Measurements from ENCODE around the gene PTPN4. TPM values are rescaled to one million over a fixed set of nuclear protein-coding genes. Genes with fewer than 3 reads are reported as not detected.

Gene PTPN4
- total RNA-seq, 1 donor from 2014 or later, result 22.1 TPM

DNA sequence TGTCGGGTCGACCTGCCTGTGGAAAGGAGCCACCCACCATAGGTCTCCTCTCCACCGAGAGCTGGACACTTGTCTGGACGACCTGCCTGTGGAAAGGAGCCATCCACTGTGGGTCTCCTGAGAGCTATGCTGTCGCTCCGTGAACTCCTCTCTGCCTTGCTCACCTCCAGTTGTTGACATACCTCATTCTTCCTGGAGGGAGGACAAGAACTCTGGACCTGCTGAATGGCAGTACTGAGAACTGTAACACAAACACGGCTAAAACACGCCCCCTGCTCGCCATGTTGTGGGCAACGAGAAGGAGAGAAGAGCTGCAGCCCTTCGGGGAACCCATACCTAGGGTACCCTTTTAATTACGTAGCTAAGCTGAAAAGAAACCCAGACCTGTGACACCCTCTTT, 77.6 kb downstream of the PTPN4 start:
- no peaks in the 10 kb centered on the region for H3K9me3 Mint-ChIP-seq
- H3K27me3 Mint-ChIP-seq (ENCODE audit: low read depth), result no peaks in the 10 kb centered on the region
- peaks cover 5% of the 10 kb centered on the region for H3K36me3 Mint-ChIP-seq (ENCODE audit: low read depth)
- no peak for DNase-seq (ENCODE audit: low spot score)
- no peak overlapping the region for H3K27ac Mint-ChIP-seq
- no peak overlapping the region for H3K4me3 Mint-ChIP-seq (ENCODE audit: low read depth)
- intact Hi-C loops (cut with micrococcal nuclease), result no loop called here
- H3K4me1 Mint-ChIP-seq (ENCODE audit: low read depth), result peaks cover 24% of the 10 kb centered on the region

DNA sequence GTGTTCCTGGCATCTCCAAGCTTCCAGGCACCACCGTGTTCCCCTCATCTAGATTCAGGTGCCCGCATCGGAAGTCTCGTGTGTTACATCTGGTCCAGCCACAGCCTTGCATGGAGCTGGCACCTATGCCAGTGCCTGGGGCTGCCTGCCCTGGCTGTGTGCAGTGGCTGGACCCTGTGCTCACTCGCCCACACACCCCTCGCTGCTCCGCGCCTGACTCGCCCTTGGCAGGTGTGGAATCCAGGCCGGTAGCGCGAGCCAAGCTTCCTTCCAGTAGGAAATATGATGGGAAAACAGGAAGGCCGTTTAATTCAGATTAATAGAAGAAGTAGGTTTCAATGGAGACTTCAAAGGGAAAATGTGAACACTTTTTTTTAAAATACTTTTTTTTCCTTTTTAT, 78.0 kb downstream of the PTPN4 start:
- intact Hi-C loops (cut with micrococcal nuclease), result no loop called here
- Mint-ChIP-seq H3K4me1 (ENCODE audit: low read depth) (peaks cover 25% of the 10 kb centered on the region), H3K27ac (no peak overlapping the region), H3K27me3 (ENCODE audit: low read depth) (no peaks in the 10 kb centered on the region), H3K36me3 (ENCODE audit: low read depth) (peaks cover 5% of the 10 kb centered on the region), H3K4me3 (ENCODE audit: low read depth) (no peak overlapping the region), H3K9me3 (no peaks in the 10 kb centered on the region)
- DNase-seq (ENCODE audit: low spot score), result no peak

DNA sequence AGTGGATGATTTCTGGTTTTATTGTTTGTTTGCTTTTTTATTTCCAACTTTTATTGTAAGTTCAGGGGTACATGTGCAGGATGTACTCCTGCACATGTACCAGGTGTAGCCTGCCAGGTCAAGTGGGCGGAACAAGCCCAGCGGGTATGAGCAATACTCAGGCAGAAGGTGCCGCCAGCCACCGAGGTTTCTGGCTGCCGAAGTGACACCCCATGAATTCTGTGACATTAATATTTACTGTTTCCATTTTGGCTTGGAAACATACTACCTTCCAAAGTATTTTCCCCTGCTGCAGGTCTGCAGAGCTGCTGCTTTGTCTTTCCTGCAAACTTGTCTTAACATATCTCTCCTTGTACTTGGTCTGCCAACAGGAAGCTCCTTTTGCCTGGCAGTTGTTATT, 78.5 kb downstream of the PTPN4 start:
- H3K27me3 Mint-ChIP-seq (ENCODE audit: low read depth), result no peaks in the 10 kb centered on the region
- DNase-seq (ENCODE audit: low spot score), result no peak
- H3K4me1 Mint-ChIP-seq (ENCODE audit: low read depth), result peaks cover 20% of the 10 kb centered on the region
- no peaks in the 10 kb centered on the region for H3K9me3 Mint-ChIP-seq
- H3K36me3 Mint-ChIP-seq (ENCODE audit: low read depth), result peaks cover 5% of the 10 kb centered on the region
- no peak overlapping the region for H3K27ac Mint-ChIP-seq
- no peak overlapping the region for H3K4me3 Mint-ChIP-seq (ENCODE audit: low read depth)
- intact Hi-C loops (cut with micrococcal nuclease), result no loop called here

DNA sequence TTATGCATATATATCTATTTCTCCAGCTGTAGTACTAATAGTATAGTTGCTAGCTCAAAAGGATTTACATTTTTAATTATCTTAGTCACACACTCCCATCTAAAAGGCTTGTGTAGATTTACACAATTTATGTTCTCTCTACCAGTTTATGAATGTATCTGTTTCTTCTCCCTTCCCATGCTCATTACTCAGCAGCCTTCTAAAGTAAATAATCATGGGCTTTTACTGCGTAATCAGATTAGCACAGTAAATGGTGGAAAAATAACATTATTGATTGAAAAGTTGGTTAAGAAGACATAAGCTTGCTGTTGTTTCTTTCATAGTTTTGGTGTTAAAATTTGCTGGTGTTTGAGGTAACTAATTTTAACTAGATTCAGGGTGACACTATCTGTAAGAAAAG, 81.8 kb downstream of the PTPN4 start:
- peaks cover 5% of the 10 kb centered on the region for H3K36me3 Mint-ChIP-seq (ENCODE audit: low read depth)
- no peak overlapping the region for H3K4me3 Mint-ChIP-seq (ENCODE audit: low read depth)
- H3K4me1 Mint-ChIP-seq (ENCODE audit: low read depth), result peaks cover 20% of the 10 kb centered on the region
- no peak overlapping the region for H3K27ac Mint-ChIP-seq
- no peak for DNase-seq (ENCODE audit: low spot score)
- intact Hi-C loops (cut with micrococcal nuclease), result no loop called here
- peaks cover 10% of the 10 kb centered on the region for H3K9me3 Mint-ChIP-seq
- no peaks in the 10 kb centered on the region for H3K27me3 Mint-ChIP-seq (ENCODE audit: low read depth)

DNA sequence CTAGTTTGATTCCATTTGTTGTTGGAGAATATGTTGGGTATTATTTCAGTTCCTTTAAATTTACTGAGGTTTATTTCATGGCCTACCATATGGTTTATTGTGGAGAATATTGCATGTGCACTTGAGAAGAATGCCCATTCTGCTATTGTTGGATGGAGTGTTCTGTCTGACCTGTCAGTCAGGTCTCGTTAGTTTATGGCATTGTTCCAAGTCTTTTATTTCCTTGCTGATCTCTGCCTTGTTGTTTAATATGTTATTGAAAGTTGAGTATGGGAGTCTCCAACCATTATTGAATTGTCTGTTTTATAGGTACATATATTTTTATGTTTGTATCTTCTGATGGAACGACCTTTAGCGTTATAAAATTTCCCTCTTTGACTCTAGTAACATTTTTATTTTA, 86.3 kb downstream of the PTPN4 start:
- Mint-ChIP-seq H3K4me3 (ENCODE audit: low read depth) (no peak overlapping the region), H3K27ac (no peak overlapping the region), H3K9me3 (peaks cover 39% of the 10 kb centered on the region), H3K27me3 (ENCODE audit: low read depth) (no peaks in the 10 kb centered on the region), H3K36me3 (ENCODE audit: low read depth) (peaks cover 22% of the 10 kb centered on the region), H3K4me1 (ENCODE audit: low read depth) (peaks cover 10% of the 10 kb centered on the region)
- intact Hi-C loops (cut with micrococcal nuclease), result no loop called here
- no peak for DNase-seq (ENCODE audit: low spot score)

DNA sequence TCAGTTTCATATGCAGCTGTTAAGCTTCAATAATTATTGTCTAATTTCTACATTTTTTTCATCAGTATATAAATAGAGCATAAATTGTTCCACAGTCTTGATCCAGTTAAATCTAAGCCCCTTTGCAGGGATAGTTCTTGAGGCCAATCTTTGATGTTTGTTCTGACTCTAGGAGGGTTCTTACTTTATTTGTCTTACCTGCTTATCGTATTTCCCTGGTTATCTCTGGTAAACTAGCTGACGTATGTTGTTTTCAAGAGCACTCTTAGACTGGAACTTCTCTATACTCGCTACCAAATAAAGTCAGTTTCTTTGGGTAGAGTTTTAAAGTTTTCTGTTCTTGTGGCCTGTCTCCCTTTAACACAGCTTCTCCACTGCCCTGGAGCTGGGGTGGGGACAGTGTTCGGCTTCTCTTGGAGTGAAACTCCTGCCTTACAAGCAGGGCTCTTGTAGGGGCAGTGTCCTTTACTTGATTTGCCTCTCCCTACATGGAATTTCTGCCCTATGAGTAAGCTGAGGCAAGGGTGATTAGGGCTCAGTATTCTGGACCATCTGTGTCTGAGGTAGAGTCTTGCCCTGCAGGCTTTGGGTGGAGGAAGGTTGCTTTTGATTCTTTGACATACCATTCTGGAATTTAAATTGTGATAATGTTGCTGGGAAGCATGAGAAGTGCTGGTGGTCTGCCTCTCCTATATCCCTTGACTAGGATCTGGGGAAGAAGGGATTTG, 90.3 kb downstream of the PTPN4 start:
- Mint-ChIP-seq H3K27ac (no peak overlapping the region), H3K4me3 (ENCODE audit: low read depth) (no peak overlapping the region), H3K9me3 (peaks cover 71% of the 10 kb centered on the region), H3K36me3 (ENCODE audit: low read depth) (peaks cover 46% of the 10 kb centered on the region), H3K4me1 (ENCODE audit: low read depth) (no peaks in the 10 kb centered on the region), H3K27me3 (ENCODE audit: low read depth) (no peaks in the 10 kb centered on the region)
- no peak for DNase-seq (ENCODE audit: low spot score)
- intact Hi-C loops (cut with micrococcal nuclease), result no loop called here

DNA sequence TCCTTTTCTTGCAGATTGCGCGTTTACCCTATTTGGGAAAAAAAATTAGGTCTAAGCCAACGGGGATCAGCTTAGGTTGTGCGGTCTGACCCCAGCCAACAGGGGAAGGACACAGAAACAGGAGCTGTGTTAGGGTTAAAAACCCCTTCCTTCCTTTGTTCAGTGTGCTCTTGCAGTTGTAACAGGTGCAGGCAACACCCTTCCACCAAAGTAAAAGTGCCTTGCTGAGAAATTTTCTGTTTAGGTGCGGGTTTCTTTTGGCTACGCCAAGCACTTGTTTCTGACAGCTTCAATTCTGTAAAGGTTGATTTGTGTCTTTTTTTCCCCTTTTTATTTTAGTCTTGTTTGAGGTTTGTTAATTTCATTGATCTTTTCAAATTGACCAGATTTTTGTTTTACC, 92.5 kb downstream of the PTPN4 start:
- DNase-seq (ENCODE audit: low spot score), result no peak
- Mint-ChIP-seq H3K9me3 (peaks cover 64% of the 10 kb centered on the region), H3K36me3 (ENCODE audit: low read depth) (peaks cover 57% of the 10 kb centered on the region), H3K4me1 (ENCODE audit: low read depth) (peaks cover 9% of the 10 kb centered on the region), H3K27ac (no peak overlapping the region), H3K27me3 (ENCODE audit: low read depth) (no peaks in the 10 kb centered on the region), H3K4me3 (ENCODE audit: low read depth) (no peak overlapping the region)
- intact Hi-C loops (cut with micrococcal nuclease), result no loop called here

DNA sequence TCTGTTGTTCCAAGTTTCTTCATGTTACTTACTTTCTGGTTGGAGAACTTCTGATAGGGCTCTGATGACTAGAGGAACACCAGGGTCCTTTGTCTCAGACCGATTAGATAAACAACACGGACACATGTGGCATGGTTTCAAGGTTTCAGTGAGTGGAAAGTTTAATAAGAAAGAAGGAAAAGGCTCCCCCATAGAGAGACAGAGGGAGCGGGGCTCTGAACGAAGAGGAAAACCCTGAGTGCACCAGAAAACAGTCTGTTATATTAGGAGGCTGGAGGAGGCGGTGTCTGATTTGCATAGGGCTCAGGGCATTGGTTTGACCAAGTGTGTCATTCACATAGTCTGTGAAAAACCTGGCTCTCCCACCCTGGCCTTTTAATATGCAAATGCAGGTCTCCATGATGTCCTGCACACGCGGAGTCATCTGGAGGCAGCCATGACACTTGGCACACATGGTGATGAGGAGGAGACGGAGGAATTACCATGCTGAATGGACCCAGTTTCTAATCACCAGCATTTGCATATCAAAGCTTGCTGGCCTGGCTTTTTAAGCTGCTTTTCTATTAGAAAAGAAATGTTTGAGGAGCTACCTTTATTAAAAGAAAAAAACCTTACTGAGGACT, 94.2 kb downstream of the PTPN4 start:
- peaks cover 59% of the 10 kb centered on the region for H3K36me3 Mint-ChIP-seq (ENCODE audit: low read depth)
- intact Hi-C loops (cut with micrococcal nuclease), result no loop called here
- H3K27me3 Mint-ChIP-seq (ENCODE audit: low read depth), result no peaks in the 10 kb centered on the region
- no peak overlapping the region for H3K27ac Mint-ChIP-seq
- DNase-seq (ENCODE audit: low spot score), result no peak
- H3K4me1 Mint-ChIP-seq (ENCODE audit: low read depth), result peaks cover 16% of the 10 kb centered on the region
- peaks cover 59% of the 10 kb centered on the region for H3K9me3 Mint-ChIP-seq
- no peak overlapping the region for H3K4me3 Mint-ChIP-seq (ENCODE audit: low read depth)

DNA sequence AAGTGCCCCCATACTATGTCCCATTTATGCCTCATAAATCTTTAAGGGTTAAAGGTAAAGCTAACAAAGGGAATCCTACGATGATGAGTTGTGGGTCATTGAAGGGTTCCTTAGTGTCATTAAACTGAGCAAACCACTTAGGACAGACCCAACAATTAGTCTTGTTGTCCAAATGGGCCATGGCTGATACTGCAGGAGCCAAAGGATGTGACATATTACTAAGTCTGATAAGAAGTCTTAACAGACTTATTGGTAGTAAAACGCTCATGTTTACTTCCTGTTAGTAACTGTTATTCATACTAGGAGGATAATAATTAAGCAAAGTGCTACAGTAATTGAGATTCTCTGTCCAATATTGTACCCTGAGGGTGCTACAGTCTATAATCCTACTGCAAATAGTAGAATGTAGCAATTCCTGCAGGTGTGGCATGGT, 96.8 kb downstream of the PTPN4 start:
- peaks cover 39% of the 10 kb centered on the region for H3K9me3 Mint-ChIP-seq
- peak overlapping the region; percentile 46 for H3K27ac Mint-ChIP-seq
- peaks cover 51% of the 10 kb centered on the region for H3K36me3 Mint-ChIP-seq (ENCODE audit: low read depth)
- H3K27me3 Mint-ChIP-seq (ENCODE audit: low read depth), result no peaks in the 10 kb centered on the region
- peaks cover 34% of the 10 kb centered on the region for H3K4me1 Mint-ChIP-seq (ENCODE audit: low read depth)
- H3K4me3 Mint-ChIP-seq (ENCODE audit: low read depth), result no peak overlapping the region
- no peak for DNase-seq (ENCODE audit: low spot score)
- intact Hi-C loops (cut with micrococcal nuclease), result no loop called here

DNA sequence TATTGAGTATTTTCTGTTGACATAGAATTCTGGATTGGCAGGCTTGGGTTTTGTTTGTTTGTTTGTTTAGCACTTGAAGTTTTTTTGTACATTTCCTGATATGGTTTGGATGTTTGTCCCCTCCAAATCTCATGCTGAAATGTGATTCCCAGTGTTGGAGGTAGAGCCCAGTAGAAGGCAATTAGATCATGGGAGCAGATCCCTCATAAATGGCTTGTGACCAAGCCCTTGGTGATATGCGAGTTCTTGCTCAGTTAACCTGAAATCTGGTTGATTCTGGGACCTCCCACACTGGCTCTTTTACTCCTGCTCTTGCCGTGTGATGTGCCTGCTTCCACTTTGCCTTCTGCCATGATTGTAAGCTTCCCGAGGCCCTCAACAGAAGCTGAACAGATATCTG, 98.0 kb downstream of the PTPN4 start:
- no peak overlapping the region for H3K27ac Mint-ChIP-seq
- peaks cover 27% of the 10 kb centered on the region for H3K9me3 Mint-ChIP-seq
- no peak overlapping the region for H3K4me3 Mint-ChIP-seq (ENCODE audit: low read depth)
- H3K36me3 Mint-ChIP-seq (ENCODE audit: low read depth), result peaks cover 39% of the 10 kb centered on the region
- DNase-seq (ENCODE audit: low spot score), result no peak
- peaks cover 42% of the 10 kb centered on the region for H3K4me1 Mint-ChIP-seq (ENCODE audit: low read depth)
- no peaks in the 10 kb centered on the region for H3K27me3 Mint-ChIP-seq (ENCODE audit: low read depth)
- intact Hi-C loops (cut with micrococcal nuclease), result no loop called here

DNA sequence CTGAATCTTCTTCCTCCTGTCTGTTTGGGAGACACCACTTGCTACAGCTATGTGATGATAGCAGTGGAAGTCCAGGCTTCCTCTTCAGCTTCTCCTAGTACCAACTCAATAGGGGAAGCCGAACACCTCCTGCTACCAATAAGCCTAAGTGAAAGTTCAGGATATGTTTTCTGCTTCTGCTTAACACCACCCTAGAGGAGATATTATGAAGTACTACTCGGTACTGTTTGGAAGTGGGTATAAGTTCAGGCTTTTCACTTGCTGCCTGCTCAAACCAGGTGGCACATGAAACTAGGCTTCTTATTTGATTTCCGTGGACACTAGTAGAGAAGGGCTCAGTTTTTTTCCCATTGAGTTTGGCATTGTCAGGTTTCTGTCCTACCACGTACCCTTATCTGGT, 99.8 kb downstream of the PTPN4 start:
- H3K9me3 Mint-ChIP-seq, result peaks cover 14% of the 10 kb centered on the region
- H3K27ac Mint-ChIP-seq, result no peak overlapping the region
- intact Hi-C loops (cut with micrococcal nuclease), result no loop called here
- peaks cover 43% of the 10 kb centered on the region for H3K36me3 Mint-ChIP-seq (ENCODE audit: low read depth)
- no peak for DNase-seq (ENCODE audit: low spot score)
- H3K4me3 Mint-ChIP-seq (ENCODE audit: low read depth), result no peak overlapping the region
- peaks cover 57% of the 10 kb centered on the region for H3K4me1 Mint-ChIP-seq (ENCODE audit: low read depth)
- no peaks in the 10 kb centered on the region for H3K27me3 Mint-ChIP-seq (ENCODE audit: low read depth)

DNA sequence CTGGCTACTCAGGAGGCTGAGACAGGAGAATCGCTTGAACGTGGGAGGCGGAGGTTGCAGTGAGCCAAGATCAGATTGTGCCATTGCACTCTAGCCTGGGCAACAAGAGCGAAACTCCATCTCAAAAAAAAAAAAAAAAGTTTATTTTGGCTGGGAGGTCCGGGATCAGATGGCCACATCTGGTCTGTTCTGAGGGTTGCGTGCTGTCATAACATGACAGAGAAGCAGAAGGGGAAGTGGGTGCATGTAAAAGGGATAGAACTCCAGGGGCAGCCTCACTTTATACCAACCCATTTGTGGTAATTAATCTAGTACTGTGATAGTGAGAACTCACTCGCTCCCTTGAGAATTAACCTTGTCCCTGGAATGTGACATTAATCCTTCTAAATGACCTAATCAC, 101.2 kb downstream of the PTPN4 start:
- no peak overlapping the region for H3K4me3 Mint-ChIP-seq (ENCODE audit: low read depth)
- peaks cover 63% of the 10 kb centered on the region for H3K4me1 Mint-ChIP-seq (ENCODE audit: low read depth)

DNA sequence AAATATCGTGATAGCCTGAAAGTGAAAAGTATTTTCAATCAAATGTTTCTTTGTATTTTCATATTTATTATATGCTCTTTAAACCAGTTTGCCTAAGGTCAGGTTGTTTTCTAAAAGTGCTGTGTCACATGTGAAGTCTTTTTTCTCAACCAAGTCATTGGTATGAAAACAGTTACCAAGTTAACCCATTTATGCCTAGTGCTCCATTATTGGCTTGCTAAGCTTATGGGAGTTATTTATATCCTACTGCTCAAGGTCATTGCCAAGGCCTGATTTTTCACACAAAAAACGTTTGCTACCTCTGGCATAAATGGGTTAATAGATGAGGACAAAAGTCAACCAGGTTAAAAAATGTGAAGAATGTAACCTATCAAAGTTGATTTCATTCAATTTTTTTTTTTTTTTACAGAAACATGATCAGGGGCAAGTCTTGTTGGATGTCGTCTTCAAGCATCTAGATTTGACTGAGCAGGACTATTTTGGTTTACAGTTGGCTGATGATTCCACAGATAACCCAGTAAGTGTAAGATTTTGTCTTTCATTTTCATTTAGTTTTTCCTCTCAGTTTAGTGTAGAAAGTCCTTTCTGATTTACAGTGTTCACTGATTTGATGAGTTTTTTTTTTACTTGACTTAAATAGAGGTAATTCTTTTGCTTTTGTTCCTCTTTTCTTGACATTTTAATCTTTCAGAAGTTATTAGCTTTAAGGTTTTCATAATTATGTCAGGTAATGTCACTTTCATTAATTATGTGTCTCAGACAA, 102.6 kb downstream of the PTPN4 start:
- Mint-ChIP-seq H3K9me3 (peaks cover 7% of the 10 kb centered on the region), H3K27ac (peak overlapping the region; percentile 63), H3K36me3 (ENCODE audit: low read depth) (peaks cover 45% of the 10 kb centered on the region), H3K27me3 (ENCODE audit: low read depth) (no peaks in the 10 kb centered on the region), H3K4me3 (ENCODE audit: low read depth) (peak overlapping the region; percentile 37), H3K4me1 (ENCODE audit: low read depth) (peaks cover 60% of the 10 kb centered on the region)
- no peak for DNase-seq (ENCODE audit: low spot score)
- intact Hi-C loops (cut with micrococcal nuclease), result loop anchor here (1.0 to 5.0 kb wide), 5 partner anchors 35 to 315 kb away; partner anchors contain the start of genes EPB41L5 and PTPN4

More for the DNA sequence above, 101.2 kb downstream of the PTPN4 start:
- H3K27ac Mint-ChIP-seq, result no peak overlapping the region
- H3K9me3 Mint-ChIP-seq, result peaks cover 7% of the 10 kb centered on the region
- DNase-seq (ENCODE audit: low spot score), result no peak
- H3K36me3 Mint-ChIP-seq (ENCODE audit: low read depth), result peaks cover 44% of the 10 kb centered on the region
- no peaks in the 10 kb centered on the region for H3K27me3 Mint-ChIP-seq (ENCODE audit: low read depth)
- intact Hi-C loops (cut with micrococcal nuclease), result loop anchor here (5.0 kb wide), 3 partner anchors 34 to 316 kb away; partner anchors contain the start of gene EPB41L5
